ENCODE data around the gene GNG3. TPM values are rescaled to one million over a fixed set of nuclear protein-coding genes. Genes with fewer than 3 reads are reported as not detected.

GNG3 gene
- total RNA-seq, 3 donors from 2014 or later: not detected

GRCh38 chr11:62719302-62719978 is 12.0 kb downstream of the GNG3 start:
- peaks cover 10% of the 10 kb centered on the region for H3K36me3 ChIP-seq
- H3K4me3 ChIP-seq: no peak overlapping the region
- no peak for DNase-seq (ENCODE audit: low spot score in 2 of 2)
- H3K27me3 ChIP-seq: no peaks in the 10 kb centered on the region
- H3K9me3 ChIP-seq: no peaks in the 10 kb centered on the region
- TF ChIP-seq POLR2AphosphoS5 (IDR thresholded peaks at IDR 0.05) (no peak), CTCF (IDR thresholded peaks at IDR 0.05) (no peak), POLR2A (IDR thresholded peaks at IDR 0.05) (no peak)
- H3K4me1 ChIP-seq: peaks cover 0 to 18% of the 10 kb centered on the region in 2 donors
- intact Hi-C loops (cut with DNase I; ENCODE audit: low total_unique reads): no loop called here
- peak overlapping the region in 1 of 2 donors; percentile 6 for H3K27ac ChIP-seq

- no peak overlapping the region for H3K4me3 ChIP-seq
- no peak for DNase-seq (ENCODE audit: low spot score in 2 of 2)
- H3K27ac ChIP-seq: no peak overlapping the region
- H3K36me3 ChIP-seq: peaks cover 10% of the 10 kb centered on the region
- no peaks in the 10 kb centered on the region for H3K27me3 ChIP-seq
- H3K4me1 ChIP-seq: peaks cover 0 to 9% of the 10 kb centered on the region in 2 donors
- H3K9me3 ChIP-seq: no peaks in the 10 kb centered on the region
- TF ChIP-seq POLR2AphosphoS5 (IDR thresholded peaks at IDR 0.05) (no peak), POLR2A (IDR thresholded peaks at IDR 0.05) (no peak), CTCF (IDR thresholded peaks at IDR 0.05) (no peak)
- intact Hi-C loops (cut with DNase I; ENCODE audit: low total_unique reads): no loop called here
These were observed 14.5 kb downstream of the GNG3 start for GRCh38 chr11:62721994-62722393.

GRCh38 chr11:62724171-62724570 is 16.7 kb downstream of the GNG3 start:
- intact Hi-C loops (cut with DNase I; ENCODE audit: low total_unique reads): no loop called here
- TF ChIP-seq CTCF (IDR thresholded peaks at IDR 0.05): no peak
- no peak for TF ChIP-seq POLR2AphosphoS5 (IDR thresholded peaks at IDR 0.05)
- no peak for TF ChIP-seq POLR2A (IDR thresholded peaks at IDR 0.05)
- H3K4me3 ChIP-seq: peak overlapping the region in 2 of 3 donors; percentile 86 to 98

GRCh38 chr11:62725646-62726045 is 18.2 kb downstream of the GNG3 start:
- Histone ChIP-seq H3K27me3 (no peaks in the 10 kb centered on the region), H3K4me1 (peaks cover 3 to 18% of the 10 kb centered on the region in 2 donors), H3K27ac (peak overlapping the region; percentile 93 to 97), H3K4me3 (peak overlapping the region; percentile 86 to 98 (median 92)), H3K36me3 (peaks cover 10% of the 10 kb centered on the region), H3K9me3 (no peaks in the 10 kb centered on the region)
- no peak for DNase-seq (ENCODE audit: low spot score in 2 of 2)
- no peak for TF ChIP-seq CTCF (IDR thresholded peaks at IDR 0.05)
- no peak for TF ChIP-seq POLR2A (IDR thresholded peaks at IDR 0.05)
- TF ChIP-seq POLR2AphosphoS5 (IDR thresholded peaks at IDR 0.05): no peak
- intact Hi-C loops (cut with DNase I; ENCODE audit: low total_unique reads): no loop called here

More at GRCh38 chr11:62724171-62724570, 16.7 kb downstream of the GNG3 start:
- no peak for DNase-seq (ENCODE audit: low spot score in 2 of 2)
- peaks cover 0 to 9% of the 10 kb centered on the region in 2 donors for H3K4me1 ChIP-seq
- H3K27me3 ChIP-seq: no peaks in the 10 kb centered on the region
- peaks cover 10% of the 10 kb centered on the region for H3K36me3 ChIP-seq
- H3K27ac ChIP-seq: peak overlapping the region in 1 of 2 donors; percentile 2
- no peaks in the 10 kb centered on the region for H3K9me3 ChIP-seq

GRCh38 chr11:62726156-62726914 is 18.9 kb downstream of the GNG3 start:
- Histone ChIP-seq H3K27me3 (no peaks in the 10 kb centered on the region), H3K36me3 (peaks cover 5% of the 10 kb centered on the region), H3K9me3 (no peaks in the 10 kb centered on the region), H3K4me3 (peak overlapping the region; percentile 86 to 98 (median 92)), H3K27ac (peak overlapping the region; percentile 93 to 97), H3K4me1 (peaks cover 3 to 18% of the 10 kb centered on the region in 2 donors)
- DNase-seq (ENCODE audit: low spot score in 2 of 2): no peak
- intact Hi-C loops (cut with DNase I; ENCODE audit: low total_unique reads): no loop called here
- TF ChIP-seq POLR2AphosphoS5 (IDR thresholded peaks at IDR 0.05) (no peak), CTCF (IDR thresholded peaks at IDR 0.05) (no peak), POLR2A (IDR thresholded peaks at IDR 0.05) (no peak)
